ENCODE measurements around the gene IL25. TPM values are rescaled to one million over a fixed set of nuclear protein-coding genes. Genes with fewer than 3 reads are reported as not detected.

The IL25 gene
- not detected in 5 replicates for total RNA-seq (2022; extraction: Qiagen RNA extraction; ENCODE audit: low read depth)

DNA sequence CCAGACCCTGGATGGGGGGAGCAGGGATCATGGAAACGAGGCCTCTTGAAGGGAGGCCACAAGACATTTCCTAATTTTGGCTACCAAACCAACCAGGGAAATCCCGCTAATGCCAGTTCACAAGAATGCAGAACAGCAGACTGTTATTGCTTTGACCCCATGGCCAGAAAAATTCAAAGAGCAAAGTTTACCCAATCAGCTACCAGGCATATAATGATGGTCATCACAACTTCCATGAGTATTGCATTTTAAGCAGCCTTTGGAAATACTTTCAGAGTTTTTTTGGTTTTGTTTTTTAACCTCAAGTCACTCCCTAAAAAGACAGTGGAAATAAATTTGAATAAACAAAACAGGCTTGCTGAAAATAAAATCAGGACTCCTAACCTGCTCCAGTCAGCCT lies at the start of gene IL25:
TSS of gene IL25 (plus strand) at position 301 of the 400 bp plus-strand sequence.

DNA sequence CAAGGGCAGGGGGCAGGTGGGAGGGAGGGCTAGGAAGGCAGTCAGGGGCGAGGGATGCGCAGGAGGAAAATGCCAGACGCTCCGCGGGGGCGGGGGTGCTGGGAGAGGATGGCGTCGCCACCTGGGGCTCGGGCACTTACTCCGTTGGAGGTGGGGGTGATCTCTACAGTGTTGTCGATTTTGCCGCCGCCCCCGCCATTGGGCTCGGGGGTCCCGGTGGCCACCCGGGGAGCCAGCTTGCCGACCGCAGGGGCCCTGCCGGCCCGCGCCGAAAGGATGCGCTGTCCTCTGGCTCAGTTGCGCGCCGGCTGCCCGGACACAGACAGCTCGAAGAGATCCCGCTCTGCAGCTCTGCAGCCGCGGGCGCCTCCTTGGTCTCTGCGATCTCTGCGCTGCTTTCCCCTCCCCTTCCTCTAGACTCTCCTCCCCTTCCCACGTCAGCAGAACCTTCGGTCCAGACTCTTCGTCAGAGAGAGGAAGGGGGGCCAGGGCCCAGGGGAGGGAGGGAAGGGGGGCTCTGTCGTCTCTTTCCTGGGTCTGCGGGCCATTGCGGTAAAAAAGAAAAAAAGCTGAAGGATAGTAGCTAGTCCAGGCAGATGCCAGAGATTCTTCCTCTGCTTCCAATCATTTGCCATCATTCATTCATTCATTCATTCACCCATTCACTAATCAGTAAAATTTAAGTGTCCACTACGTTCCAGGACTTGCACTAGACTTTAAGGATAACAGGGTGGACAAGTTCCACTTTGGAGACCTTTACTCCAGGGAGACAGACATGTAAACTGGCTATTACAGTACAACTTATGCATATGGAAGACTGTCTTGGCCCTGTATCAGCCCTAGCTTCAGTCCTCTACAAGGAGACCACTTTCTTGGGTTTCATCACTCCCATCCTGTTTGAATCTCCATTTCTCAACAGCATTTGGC lies 19.8 kb upstream of the IL25 start, which contains the start of gene SLC22A17:
TSS of gene SLC22A17 (minus strand) at position 382 of the 927 bp plus-strand sequence.

DNA sequence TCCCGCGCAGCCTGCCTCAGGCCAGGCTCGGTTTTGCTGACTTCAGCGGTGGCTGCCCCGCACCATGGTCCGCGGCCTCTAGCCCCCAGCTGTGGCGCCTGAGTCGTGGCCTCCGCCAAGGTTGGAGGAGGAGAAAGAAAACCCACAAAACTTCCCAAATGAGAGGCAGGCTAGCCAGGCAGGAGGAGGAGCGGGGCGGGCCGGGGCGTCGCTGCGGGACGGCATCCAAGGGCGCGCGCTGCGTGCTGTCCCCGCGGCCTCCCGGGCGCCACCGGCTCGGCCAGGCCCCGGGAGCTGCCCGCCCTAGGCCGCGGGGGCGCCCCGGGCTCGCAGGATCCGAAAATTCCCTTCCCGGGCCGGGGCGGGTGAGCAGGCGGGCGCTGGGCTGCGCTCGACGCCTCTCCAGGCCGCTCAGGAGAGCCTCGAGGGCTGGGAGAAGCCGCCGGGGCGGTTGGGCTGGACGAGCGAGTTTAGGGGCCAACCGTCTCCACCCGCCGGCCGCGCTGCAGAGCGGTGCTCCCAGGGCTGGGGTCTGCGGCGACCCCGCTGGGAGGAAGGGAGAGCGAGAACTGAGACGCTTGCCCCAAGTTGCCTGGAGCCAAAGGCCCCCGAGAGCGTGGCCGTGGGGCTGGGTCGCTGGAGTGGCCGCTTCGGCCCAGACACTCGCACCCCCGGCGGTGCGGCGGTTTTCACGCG lies 7.4 kb upstream of the IL25 start, which contains the start of gene EFS:
TSS of gene EFS (minus strand) at position 137 of the 696 bp plus-strand sequence. CDS start 147 bp downstream, outside the sequence.

DNA sequence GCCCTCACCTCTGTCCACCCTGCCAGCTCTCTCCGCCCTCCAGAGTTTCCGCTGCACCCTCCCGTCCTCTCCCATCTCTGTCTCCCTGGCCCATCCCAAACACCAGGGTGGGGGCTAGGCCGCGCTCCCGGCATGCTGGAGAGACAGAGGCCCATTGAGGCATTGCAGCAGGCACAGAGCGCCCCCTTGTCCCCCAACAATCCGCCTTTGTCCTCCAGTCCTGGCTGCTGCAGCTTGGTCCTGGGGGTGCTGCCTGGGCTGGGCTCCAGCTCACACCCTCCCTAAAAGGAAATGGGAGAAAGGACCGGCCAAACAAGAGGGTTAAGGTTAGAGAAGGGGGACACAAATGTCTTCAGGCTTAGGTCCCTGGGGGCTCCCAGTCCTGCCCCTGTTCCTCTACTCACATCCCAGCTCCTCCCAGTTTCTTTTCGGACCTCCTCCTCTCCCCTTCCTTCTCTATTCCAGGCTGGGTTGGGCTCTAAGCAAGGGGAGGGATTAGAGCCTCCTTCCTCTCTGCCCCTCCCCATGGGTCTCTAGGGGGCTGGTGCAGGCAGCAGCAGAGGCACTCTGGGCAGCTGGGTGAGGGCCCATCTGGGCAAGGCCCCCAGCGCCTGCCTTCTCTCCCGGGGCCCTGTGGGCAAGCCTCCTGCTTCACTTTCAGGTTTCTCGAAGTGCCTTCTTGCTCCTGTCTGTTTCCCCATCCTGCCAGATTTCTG lies 4.0 kb downstream of the IL25 start, which contains the start of gene CMTM5:
TSS of gene CMTM5 (plus strand) at position 565 of the 716 bp plus-strand sequence. CDS start 206 bp downstream, outside the sequence.

DNA sequence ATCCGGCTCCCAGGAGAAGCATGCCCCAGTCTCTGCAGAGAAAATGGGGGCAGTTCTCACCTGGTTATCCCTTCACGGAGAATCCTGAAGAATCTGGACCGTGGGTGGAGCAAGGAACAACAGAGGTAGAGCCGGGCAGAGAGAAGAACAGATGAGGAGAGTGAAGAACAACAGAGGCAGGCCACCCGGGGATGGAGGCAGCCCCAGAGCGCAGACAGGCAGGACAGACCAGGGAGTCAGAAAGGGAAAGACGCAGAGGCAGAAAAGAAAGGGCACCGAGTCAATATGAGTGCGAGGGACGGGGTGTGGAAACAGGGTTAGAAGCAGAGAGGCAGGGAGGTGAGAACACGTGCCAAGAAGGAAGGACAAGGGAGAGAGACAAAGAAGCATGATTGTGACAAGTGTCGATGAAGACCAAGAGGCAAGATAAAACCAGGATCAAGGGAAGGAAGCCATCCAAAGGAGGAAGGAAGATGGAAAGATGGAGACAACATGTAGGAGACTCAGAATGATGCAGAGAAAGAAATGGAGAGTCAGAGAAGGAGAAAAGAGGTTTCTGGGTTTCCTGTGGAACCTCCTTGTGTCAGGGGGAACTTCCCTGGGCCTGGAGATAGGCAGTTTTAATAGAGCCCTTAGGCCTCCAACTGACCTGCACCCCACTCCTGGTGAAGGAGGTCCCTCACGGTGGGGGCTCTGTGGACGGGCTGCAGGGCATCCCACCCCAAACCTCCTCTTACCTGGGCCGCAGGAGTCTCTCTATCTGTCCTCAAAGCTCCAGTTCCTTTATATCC lies 35.1 kb downstream of the IL25 start, which contains the start of gene MYH6:
TSS of gene MYH6 (minus strand) at position 758 of the 791 bp plus-strand sequence. CDS start 1,050 bp downstream, outside the sequence.

Other genes with a start within 250 kb of the IL25 start
- gene SLC7A8, start 189.1 kb upstream of the IL25 start, total RNA-seq (2022; extraction: Qiagen RNA extraction; ENCODE audit: low read depth), result 0.82 to 2.4 TPM (median 1.2 TPM) in 5 replicates
- gene RNF212B, start 134.9 kb upstream of the IL25 start, total RNA-seq (2022; extraction: Qiagen RNA extraction; ENCODE audit: low read depth), result not detected in 5 replicates
- 5.4 to 9.4 TPM (median 8.3 TPM) in 5 replicates for gene HOMEZ, start 86.7 kb upstream of the IL25 start, total RNA-seq (2022; extraction: Qiagen RNA extraction; ENCODE audit: low read depth)
- gene PPP1R3E, start 70.0 kb upstream of the IL25 start, total RNA-seq (2022; extraction: Qiagen RNA extraction; ENCODE audit: low read depth), result 2.9 to 4.4 TPM (median 3.4 TPM) in 5 replicates
- gene BCL2L2, start 66.0 kb upstream of the IL25 start, total RNA-seq (2022; extraction: Qiagen RNA extraction; ENCODE audit: low read depth), result 14.6 to 20.4 TPM (median 18.5 TPM) in 5 replicates
- gene PABPN1, start 51.4 kb upstream of the IL25 start, total RNA-seq (2022; extraction: Qiagen RNA extraction; ENCODE audit: low read depth), result 136 to 147 TPM (median 143 TPM) in 5 replicates
- 6.3 to 7.7 TPM (median 6.6 TPM) in 5 replicates for gene SLC22A17, start 19.9 kb upstream of the IL25 start, total RNA-seq (2022; extraction: Qiagen RNA extraction; ENCODE audit: low read depth)
- gene EFS, start 7.6 kb upstream of the IL25 start, total RNA-seq (2022; extraction: Qiagen RNA extraction; ENCODE audit: low read depth), result not detected in 5 replicates
- gene CMTM5, start 4.2 kb downstream of the IL25 start, total RNA-seq (2022; extraction: Qiagen RNA extraction; ENCODE audit: low read depth), result not detected in 5 replicates
- gene MYH6, start 35.5 kb downstream of the IL25 start, total RNA-seq (2022; extraction: Qiagen RNA extraction; ENCODE audit: low read depth), result 0.02 to 0.03 TPM in 2 of 5 replicates, not detected in the others
- gene MYH7, start 62.9 kb downstream of the IL25 start, total RNA-seq (2022; extraction: Qiagen RNA extraction; ENCODE audit: low read depth), result not detected in 5 replicates
- 61.1 to 68.9 TPM (median 63.1 TPM) in 5 replicates for gene NGDN, start 96.9 kb downstream of the IL25 start, total RNA-seq (2022; extraction: Qiagen RNA extraction; ENCODE audit: low read depth)
- gene ZFHX2, start 179.0 kb downstream of the IL25 start, total RNA-seq (2022; extraction: Qiagen RNA extraction; ENCODE audit: low read depth), result 0.63 to 1.4 TPM (median 0.75 TPM) in 5 replicates
- 11.1 to 13.5 TPM (median 11.7 TPM) in 5 replicates for gene THTPA, start 183.5 kb downstream of the IL25 start, total RNA-seq (2022; extraction: Qiagen RNA extraction; ENCODE audit: low read depth)
- 35.3 to 56.4 TPM (median 46.8 TPM) in 5 replicates for gene AP1G2, start 195.0 kb downstream of the IL25 start, total RNA-seq (2022; extraction: Qiagen RNA extraction; ENCODE audit: low read depth)
- gene JPH4, start 206.0 kb downstream of the IL25 start, total RNA-seq (2022; extraction: Qiagen RNA extraction; ENCODE audit: low read depth), result 0.03 to 0.10 TPM (median 0.07 TPM) in 3 of 5 replicates, not detected in the others

All from A549 treated with GW870086 at 1 μM for 4 hours (cell line).